ENCODE data around the gene RPL13.

- TF ChIP-seq CTCF (IDR thresholded peaks at IDR 0.05), result no peak
- no peak for TF ChIP-seq EZH2phosphoT487 (IDR thresholded peaks at IDR 0.05)
Measured at GRCh38 chr16:89572073-89572484, 11.6 kb downstream of the RPL13 start.

All from neural progenitor cell (in vitro differentiated cells).